Epidermal melanocyte (primary cell): ENCODE data around the gene BCR.

Experiments used
- DNase-seq: peaks from one replicate; pipeline ENCODE4 v3.0.0; 2011; ENCODE audit warnings: low spot score; ENCODE audit not compliant: insufficient read length

BCR gene

GRCh38 chr22:23175817-23176644 lies 4.3 kb upstream of the BCR start:
- no peak for DNase-seq

- no peak for DNase-seq
Observed at GRCh38 chr22:23176645-23177027, 3.7 kb upstream of the BCR start.

- no peak for DNase-seq
Observed at GRCh38 chr22:23177197-23177596, 3.1 kb upstream of the BCR start.

- peak; percentile 97 for DNase-seq
Observed at GRCh38 chr22:23178512-23179254, 1.6 kb upstream of the BCR start.

- DNase-seq = no peak
Observed at GRCh38 chr22:23179381-23180299, 669 bp upstream of the BCR start.

- no peak for DNase-seq
Observed at GRCh38 chr22:23180893-23181720, 798 bp downstream of the BCR start.

GRCh38 chr22:23181721-23182308 lies 1.5 kb downstream of the BCR start:
- DNase-seq = no peak

GRCh38 chr22:23182309-23183060 lies 2.2 kb downstream of the BCR start:
- DNase-seq = no peak

GRCh38 chr22:23183061-23183698 lies 2.9 kb downstream of the BCR start:
- peak; percentile 82 for DNase-seq

- no peak for DNase-seq
Observed at GRCh38 chr22:23184100-23184763, 3.9 kb downstream of the BCR start.

GRCh38 chr22:23184764-23185113 lies 4.4 kb downstream of the BCR start:
- no peak for DNase-seq

GRCh38 chr22:23187211-23187610 lies 6.9 kb downstream of the BCR start:
- no peak for DNase-seq

GRCh38 chr22:23187871-23188700 lies 7.8 kb downstream of the BCR start:
- no peak for DNase-seq

GRCh38 chr22:23190526-23190925 lies 10.2 kb downstream of the BCR start:
- DNase-seq = no peak

GRCh38 chr22:23192133-23192532 lies 11.8 kb downstream of the BCR start:
- no peak for DNase-seq

GRCh38 chr22:23192558-23192957 lies 12.2 kb downstream of the BCR start:
- DNase-seq = no peak

- no peak for DNase-seq
Observed at GRCh38 chr22:23193196-23193827, 13.0 kb downstream of the BCR start.
